Suprapubic skin (tissue), 4 donors: Measurements from ENCODE around the gene ACAA1.

ENCODE experiments used
- EP300 ChIP-seq: sonication (generic); formaldehyde crosslinking; IDR thresholded peaks from one replicate; pipeline ENCODE4 v1.6.1; 2017; ENCODE audit warnings: antibody characterized with exemption
- POLR2A ChIP-seq, 2 donors: fragments of 450-650 bp; IDR thresholded peaks; one replicate each; pipeline ENCODE4 v1.6.1; 2017; ENCODE audit warnings: antibody characterized with exemption in 2 of 2, mild to moderate bottlenecking in 2 of 2, moderate library complexity in 2 of 2
- POLR2AphosphoS5 ChIP-seq, 3 donors: sonication (generic); formaldehyde crosslinking; IDR thresholded peaks; one replicate each; pipeline ENCODE4 v1.6.1; 2017; ENCODE audit warnings: antibody characterized with exemption in 3 of 3
- TF ChIP-seq, protein P1 (sequence below), 2 donors: fragments of 200-600 bp in 1 of 2; fragments of 450-650 bp in 1 of 2; sonication (generic) in 1 of 2; IDR thresholded peaks; one replicate each; pipeline ENCODE4 v1.5.1; 2016 to 2019; ENCODE audit warnings: antibody characterized with exemption in 2 of 2, mild to moderate bottlenecking in 1 of 2, moderate library complexity in 1 of 2

DNA sequence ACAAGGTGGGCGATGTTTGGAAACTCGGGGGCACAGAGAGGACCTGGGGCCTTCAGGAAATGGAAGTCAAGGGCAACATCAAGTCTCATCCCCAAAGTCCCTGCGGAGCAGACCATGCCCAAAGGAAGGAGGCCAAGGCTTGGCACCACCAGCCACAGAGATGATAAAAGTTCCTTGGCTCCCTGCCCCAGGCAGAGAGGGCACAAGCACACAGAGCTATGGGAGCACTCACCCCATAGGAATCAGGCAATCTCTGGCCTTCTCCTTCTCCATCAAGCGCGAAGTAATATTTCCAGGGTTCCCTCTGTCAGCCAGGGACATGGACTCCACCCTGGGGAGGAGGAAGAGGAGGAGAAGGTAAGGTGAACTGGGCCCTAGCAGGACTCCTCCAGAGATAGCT lies 7.9 kb downstream of the ACAA1 start:
- TF ChIP-seq, protein P1, sequence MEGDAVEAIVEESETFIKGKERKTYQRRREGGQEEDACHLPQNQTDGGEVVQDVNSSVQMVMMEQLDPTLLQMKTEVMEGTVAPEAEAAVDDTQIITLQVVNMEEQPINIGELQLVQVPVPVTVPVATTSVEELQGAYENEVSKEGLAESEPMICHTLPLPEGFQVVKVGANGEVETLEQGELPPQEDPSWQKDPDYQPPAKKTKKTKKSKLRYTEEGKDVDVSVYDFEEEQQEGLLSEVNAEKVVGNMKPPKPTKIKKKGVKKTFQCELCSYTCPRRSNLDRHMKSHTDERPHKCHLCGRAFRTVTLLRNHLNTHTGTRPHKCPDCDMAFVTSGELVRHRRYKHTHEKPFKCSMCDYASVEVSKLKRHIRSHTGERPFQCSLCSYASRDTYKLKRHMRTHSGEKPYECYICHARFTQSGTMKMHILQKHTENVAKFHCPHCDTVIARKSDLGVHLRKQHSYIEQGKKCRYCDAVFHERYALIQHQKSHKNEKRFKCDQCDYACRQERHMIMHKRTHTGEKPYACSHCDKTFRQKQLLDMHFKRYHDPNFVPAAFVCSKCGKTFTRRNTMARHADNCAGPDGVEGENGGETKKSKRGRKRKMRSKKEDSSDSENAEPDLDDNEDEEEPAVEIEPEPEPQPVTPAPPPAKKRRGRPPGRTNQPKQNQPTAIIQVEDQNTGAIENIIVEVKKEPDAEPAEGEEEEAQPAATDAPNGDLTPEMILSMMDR (IDR thresholded peaks at IDR 0.05): no peak
- TF ChIP-seq POLR2A (IDR thresholded peaks at IDR 0.05): no peak
- no peak for TF ChIP-seq EP300
- TF ChIP-seq POLR2AphosphoS5 (IDR thresholded peaks at IDR 0.05): no peak
